HG03565 (cell line): ENCODE results near the gene PRMT2.
"Not testable (repeated sequence)": the region's sequence is repeated elsewhere in the genome, so short reads cannot be mapped to it uniquely, and the experiment has no call there.

Experiments
- ATAC-seq: cut with Tn5 transposase; IDR thresholded peaks from one replicate; pipeline ENCODE4 v1.9.1; 2021; ENCODE audit warnings: mild to moderate bottlenecking, moderate library complexity; ENCODE audit not compliant: unreplicated experiment

Gene PRMT2

GRCh38 chr21:46617267-46618051 lies 18.0 kb upstream of the PRMT2 start:
- ATAC-seq: no peak

GRCh38 chr21:46618738-46619379 lies 16.6 kb upstream of the PRMT2 start:
- ATAC-seq: no peak

- no peak for ATAC-seq
Observed at GRCh38 chr21:46619846-46620245, 15.6 kb upstream of the PRMT2 start.

- no peak for ATAC-seq
Observed at GRCh38 chr21:46620846-46621245, 14.6 kb upstream of the PRMT2 start.

GRCh38 chr21:46621457-46622182 lies 13.9 kb upstream of the PRMT2 start:
- ATAC-seq: no peak

- no peak for ATAC-seq
Observed at GRCh38 chr21:46622226-46622625, 13.2 kb upstream of the PRMT2 start.

- no peak for ATAC-seq
Observed at GRCh38 chr21:46624050-46624449, 11.4 kb upstream of the PRMT2 start.

GRCh38 chr21:46625759-46626158 lies 9.7 kb upstream of the PRMT2 start:
- ATAC-seq: no peak

- ATAC-seq: no peak
Observed at GRCh38 chr21:46626536-46626935, 8.9 kb upstream of the PRMT2 start.

- ATAC-seq: no peak
Observed at GRCh38 chr21:46626975-46627501, 8.4 kb upstream of the PRMT2 start.

- ATAC-seq: no peak
Observed at GRCh38 chr21:46627726-46628125, 7.7 kb upstream of the PRMT2 start.

GRCh38 chr21:46628868-46629267 lies 6.6 kb upstream of the PRMT2 start:
- ATAC-seq: no peak

GRCh38 chr21:46630915-46631314 lies 4.6 kb upstream of the PRMT2 start:
- ATAC-seq: not testable (repeated sequence)

GRCh38 chr21:46633566-46633965 lies 1.9 kb upstream of the PRMT2 start:
- no peak for ATAC-seq

- no peak for ATAC-seq
Observed at GRCh38 chr21:46634427-46634826, 1.0 kb upstream of the PRMT2 start.

GRCh38 chr21:46634966-46635323 lies 529 bp upstream of the PRMT2 start:
- no peak for ATAC-seq

GRCh38 chr21:46636181-46636512 lies 673 bp downstream of the PRMT2 start:
- no peak for ATAC-seq

- no peak for ATAC-seq
Observed at GRCh38 chr21:46636550-46637285, 1.2 kb downstream of the PRMT2 start.

GRCh38 chr21:46637952-46638746 lies 2.7 kb downstream of the PRMT2 start:
- ATAC-seq: no peak
